Measurements from ENCODE around the gene CYP1B1. TPM values are rescaled to one million over a fixed set of nuclear protein-coding genes. Genes with fewer than 3 reads are reported as not detected.

CYP1B1 gene
- total RNA-seq, 1 donor from 2014 or later: 54.5 TPM

GRCh38 chr2:38066421-38067115 lies 9.4 kb downstream of the CYP1B1 start:
- TF ChIP-seq CTCF (IDR thresholded peaks at IDR 0.05; ENCODE audit: unreplicated experiment): no peak
- H3K9me3 Mint-ChIP-seq: no peaks in the 10 kb centered on the region
- no peak overlapping the region for H3K4me3 Mint-ChIP-seq
- no peak for DNase-seq (ENCODE audit: low spot score in 2 of 2, unreplicated experiment in 2 of 2)
- peaks cover 11% of the 10 kb centered on the region for H3K36me3 Mint-ChIP-seq
- peak overlapping the region; percentile 57 for H3K27ac Mint-ChIP-seq
- H3K27me3 Mint-ChIP-seq (ENCODE audit: low read depth): peaks cover 3% of the 10 kb centered on the region
- H3K4me1 Mint-ChIP-seq: peaks cover 34% of the 10 kb centered on the region

GRCh38 chr2:38065502-38066135 lies 10.3 kb downstream of the CYP1B1 start:
- Mint-ChIP-seq H3K27ac (no peak overlapping the region), H3K4me3 (no peak overlapping the region), H3K36me3 (peaks cover 6% of the 10 kb centered on the region), H3K9me3 (no peaks in the 10 kb centered on the region), H3K4me1 (peaks cover 30% of the 10 kb centered on the region), H3K27me3 (ENCODE audit: low read depth) (no peaks in the 10 kb centered on the region)
- no peak for TF ChIP-seq CTCF (IDR thresholded peaks at IDR 0.05; ENCODE audit: unreplicated experiment)
- no peak for DNase-seq (ENCODE audit: low spot score in 2 of 2, unreplicated experiment in 2 of 2)

GRCh38 chr2:38064801-38065501 lies 11.0 kb downstream of the CYP1B1 start:
- Mint-ChIP-seq H3K27ac (no peak overlapping the region), H3K36me3 (peaks cover 2% of the 10 kb centered on the region), H3K27me3 (ENCODE audit: low read depth) (no peaks in the 10 kb centered on the region), H3K4me3 (no peak overlapping the region), H3K4me1 (peaks cover 28% of the 10 kb centered on the region), H3K9me3 (no peaks in the 10 kb centered on the region)
- DNase-seq (ENCODE audit: low spot score in 2 of 2, unreplicated experiment in 2 of 2): no peak
- TF ChIP-seq CTCF (IDR thresholded peaks at IDR 0.05; ENCODE audit: unreplicated experiment): no peak

GRCh38 chr2:38060236-38061018 lies 15.5 kb downstream of the CYP1B1 start:
- H3K36me3 Mint-ChIP-seq: peaks cover 2% of the 10 kb centered on the region
- DNase-seq (ENCODE audit: low spot score in 2 of 2, unreplicated experiment in 2 of 2): no peak
- no peaks in the 10 kb centered on the region for H3K9me3 Mint-ChIP-seq
- H3K4me1 Mint-ChIP-seq: peaks cover under 1% of the 10 kb centered on the region
- no peak overlapping the region for H3K27ac Mint-ChIP-seq
- H3K4me3 Mint-ChIP-seq: no peak overlapping the region
- TF ChIP-seq CTCF (IDR thresholded peaks at IDR 0.05; ENCODE audit: unreplicated experiment): no peak
- no peaks in the 10 kb centered on the region for H3K27me3 Mint-ChIP-seq (ENCODE audit: low read depth)

- no peaks in the 10 kb centered on the region for H3K9me3 Mint-ChIP-seq
- DNase-seq (ENCODE audit: low spot score in 2 of 2, unreplicated experiment in 2 of 2): no peak
- H3K27me3 Mint-ChIP-seq (ENCODE audit: low read depth): no peaks in the 10 kb centered on the region
- no peak overlapping the region for H3K27ac Mint-ChIP-seq
- no peak for TF ChIP-seq CTCF (IDR thresholded peaks at IDR 0.05; ENCODE audit: unreplicated experiment)
- no peaks in the 10 kb centered on the region for H3K36me3 Mint-ChIP-seq
- no peaks in the 10 kb centered on the region for H3K4me1 Mint-ChIP-seq
- H3K4me3 Mint-ChIP-seq: no peak overlapping the region
These were observed 18.1 kb downstream of the CYP1B1 start for GRCh38 chr2:38057651-38058410.
